Stimulated activated CD8-positive, alpha-beta memory T cell treated with anti-CD3 and anti-CD28 coated beads, Interleukin-2, amount 100 ng/mL, for 1 hour (primary cell): ENCODE measurements around the gene TOM1L1.
"Not testable (repeated sequence)": the region's sequence is repeated elsewhere in the genome, so short reads cannot be mapped to it uniquely, and the experiment has no call there.

ENCODE experiments used
- DNase-seq, 2 donors: peaks; one replicate each; pipeline ENCODE4 v3.0.0-alpha.2; 2020; ENCODE audit warnings: low read depth in 2 of 2

The TOM1L1 gene

GRCh38 chr17:54900457-54901229, at the start of gene TOM1L1:
TSS of gene TOM1L1 (plus strand) at chr17:54900852. CDS start at chr17:54900866, 14 bp downstream.
- DNase-seq = no peak

DNA sequence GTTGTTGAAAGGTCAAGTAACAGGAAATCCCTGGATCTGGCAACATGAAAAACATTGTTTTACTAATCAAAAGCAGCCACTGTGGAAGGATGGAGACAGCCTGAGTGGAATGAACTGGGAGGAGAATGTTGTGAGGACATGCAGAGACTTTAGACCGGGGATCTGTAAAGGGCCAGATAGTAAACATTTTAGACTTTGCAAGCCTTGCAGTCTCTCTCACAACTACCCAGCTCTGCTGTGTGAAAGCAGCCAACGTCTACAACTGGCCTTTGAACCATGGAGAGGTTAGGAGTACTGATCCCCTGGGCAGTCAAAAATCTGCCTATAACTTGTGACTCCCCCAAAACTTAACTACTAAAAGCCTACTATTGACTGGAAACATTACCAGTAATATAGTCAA, 41.5 kb upstream of the TOM1L1 start:
- no peak for DNase-seq

GRCh38 chr17:54860617-54861470, 39.8 kb upstream of the TOM1L1 start:
- no peak for DNase-seq

DNA sequence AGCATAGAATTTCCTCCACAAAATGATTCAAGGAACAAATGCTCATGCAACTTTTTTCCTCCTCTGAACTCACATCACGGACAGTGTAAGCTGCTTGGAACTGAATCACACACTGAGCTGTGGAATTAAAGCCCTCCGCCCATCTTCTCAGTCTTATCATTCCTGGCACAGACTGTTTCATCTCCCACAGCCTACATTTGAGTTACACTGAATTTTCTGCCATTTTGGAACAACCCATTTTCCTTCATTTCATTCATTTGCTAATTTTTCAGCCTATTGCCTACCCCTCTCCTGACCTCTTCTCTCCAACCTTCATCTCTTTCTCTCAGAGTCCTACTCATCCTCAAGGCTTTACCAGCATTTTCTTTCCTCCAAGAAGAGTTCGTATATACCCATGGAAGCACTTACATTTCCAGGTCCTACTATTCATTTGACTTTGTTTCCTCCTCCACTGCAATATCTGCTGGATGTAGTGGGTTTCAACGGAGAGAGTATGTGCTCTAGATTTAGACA, 39.1 kb upstream of the TOM1L1 start:
- no peak for DNase-seq

GRCh38 chr17:54863176-54863575, 37.5 kb upstream of the TOM1L1 start:
- no peak for DNase-seq

DNA sequence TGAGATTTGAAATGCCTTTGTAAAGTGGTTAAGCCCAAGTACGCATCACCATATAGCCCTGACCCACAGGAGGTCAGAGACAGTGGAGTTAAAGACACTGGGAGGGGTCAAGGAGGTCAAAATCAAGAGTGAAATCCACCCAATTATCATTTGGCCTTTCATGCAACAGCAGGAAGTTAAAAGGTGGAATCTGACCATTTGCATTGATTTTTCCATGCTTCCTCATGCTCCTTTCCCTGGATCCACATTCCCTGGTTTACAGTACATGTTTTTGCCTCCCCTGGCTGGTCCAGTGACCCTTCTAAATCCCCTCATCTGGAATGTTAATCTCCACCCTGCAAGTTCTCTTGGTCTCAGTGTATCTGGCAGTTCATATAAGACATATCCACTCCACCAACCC, 36.6 kb upstream of the TOM1L1 start:
- DNase-seq = no peak

- no peak for DNase-seq
Observed at GRCh38 chr17:54864636-54865356, 35.9 kb upstream of the TOM1L1 start.

DNA sequence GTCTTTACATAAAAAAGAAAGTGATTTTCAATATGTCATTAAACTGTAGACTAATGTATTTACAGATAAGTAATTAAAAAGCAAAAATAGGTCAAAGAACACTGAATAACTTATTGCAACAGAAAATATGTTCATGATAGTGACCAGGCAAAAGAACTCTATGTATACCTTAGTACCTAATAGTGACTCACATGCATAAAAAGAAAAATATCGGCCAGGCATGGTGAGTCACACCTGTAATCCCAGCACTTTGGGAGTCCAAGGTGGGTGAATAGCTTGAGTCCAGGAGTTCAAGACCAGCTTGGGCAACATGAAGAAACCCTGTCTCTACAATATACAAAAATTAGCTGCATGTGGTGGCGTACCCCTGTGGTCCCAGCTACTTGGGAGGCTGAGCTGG, 33.0 kb upstream of the TOM1L1 start:
- DNase-seq = no peak

DNA sequence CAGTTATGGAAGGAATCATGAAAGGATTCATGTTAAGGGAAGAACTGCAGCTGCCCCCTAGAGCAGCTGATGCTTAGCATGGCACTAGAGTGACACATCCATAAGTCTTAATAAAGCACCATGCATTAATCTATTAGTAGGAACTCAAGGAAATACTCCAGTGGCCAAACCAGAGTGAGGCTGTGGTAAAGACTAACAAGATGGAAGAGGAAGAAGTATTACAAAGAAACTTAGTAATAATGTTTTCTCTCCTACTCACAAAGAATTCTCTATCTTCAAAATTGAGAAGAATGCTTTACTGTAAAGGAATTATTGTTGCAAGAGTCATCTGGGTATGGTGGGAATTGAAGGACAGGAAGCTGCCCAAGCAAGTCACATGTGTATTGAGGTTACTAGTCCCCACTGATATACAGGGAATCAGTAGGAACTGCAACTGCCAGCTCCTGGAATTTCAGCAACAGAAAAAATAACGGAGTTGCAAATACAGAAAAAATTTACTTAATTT, 29.9 kb upstream of the TOM1L1 start:
- no peak for DNase-seq

- not testable (repeated sequence) for DNase-seq
Observed at GRCh38 chr17:54875906-54876305, 24.7 kb upstream of the TOM1L1 start.

- DNase-seq = no peak
Observed at GRCh38 chr17:54876656-54877195, 23.9 kb upstream of the TOM1L1 start.

GRCh38 chr17:54881255-54881972, 19.2 kb upstream of the TOM1L1 start:
- DNase-seq = no peak

DNA sequence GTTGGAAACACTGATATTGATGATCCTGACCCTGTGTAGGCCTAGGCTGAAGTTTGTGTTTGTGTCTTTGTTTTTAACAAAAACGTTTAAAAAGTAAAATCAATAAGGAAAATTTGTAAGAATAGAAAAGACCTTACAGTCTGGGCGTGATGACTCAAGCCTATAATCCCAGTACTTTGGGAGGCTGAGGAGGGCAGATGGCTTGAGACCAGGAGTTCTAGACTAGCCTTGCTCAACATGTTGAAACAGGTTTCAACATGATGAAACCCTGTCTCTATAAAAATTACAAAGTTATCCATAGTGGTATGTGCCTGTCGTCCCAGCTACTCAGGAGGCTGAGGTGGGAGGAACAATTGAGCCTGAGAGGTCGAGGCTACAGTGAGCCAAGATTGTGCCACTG, 18.3 kb upstream of the TOM1L1 start:
- DNase-seq = no peak

DNA sequence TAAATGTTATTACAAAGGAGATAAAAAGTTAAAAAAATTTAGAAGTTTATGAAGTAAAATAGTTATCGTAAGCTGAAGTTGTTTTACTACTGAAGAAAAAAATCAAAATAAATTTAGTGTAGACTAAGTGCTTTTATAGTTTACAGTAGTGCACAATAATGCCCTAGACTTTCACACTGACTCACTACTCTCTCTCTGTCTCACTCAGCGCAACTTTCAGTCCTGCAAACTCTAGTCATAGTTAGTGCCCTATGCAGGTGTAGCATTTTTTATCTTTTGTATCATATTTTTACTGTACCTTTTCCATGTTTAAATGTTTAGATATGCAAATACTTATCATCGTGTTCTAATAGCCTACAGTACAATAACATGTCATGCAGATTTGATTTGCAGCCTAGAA, 17.7 kb upstream of the TOM1L1 start:
- no peak for DNase-seq

DNA sequence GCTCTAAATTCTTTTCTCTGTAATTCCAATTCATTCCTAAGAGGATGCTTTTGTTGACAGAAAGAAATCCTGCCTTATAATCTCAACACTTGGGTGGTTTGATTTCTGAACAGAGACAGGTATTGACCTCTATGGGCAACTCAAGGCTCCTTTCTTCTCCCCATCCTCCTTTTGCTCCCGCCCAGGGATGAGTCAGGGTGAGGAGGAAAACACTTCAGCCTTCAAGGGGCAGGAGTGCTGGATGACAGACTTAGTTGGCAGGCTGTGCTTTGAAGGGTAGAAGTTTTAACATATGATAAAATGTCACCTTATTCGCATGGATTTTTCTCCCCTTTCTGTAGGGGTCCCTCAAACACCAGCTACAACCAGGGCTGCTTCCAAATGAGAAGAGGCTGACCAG, 16.7 kb upstream of the TOM1L1 start:
- no peak for DNase-seq

DNA sequence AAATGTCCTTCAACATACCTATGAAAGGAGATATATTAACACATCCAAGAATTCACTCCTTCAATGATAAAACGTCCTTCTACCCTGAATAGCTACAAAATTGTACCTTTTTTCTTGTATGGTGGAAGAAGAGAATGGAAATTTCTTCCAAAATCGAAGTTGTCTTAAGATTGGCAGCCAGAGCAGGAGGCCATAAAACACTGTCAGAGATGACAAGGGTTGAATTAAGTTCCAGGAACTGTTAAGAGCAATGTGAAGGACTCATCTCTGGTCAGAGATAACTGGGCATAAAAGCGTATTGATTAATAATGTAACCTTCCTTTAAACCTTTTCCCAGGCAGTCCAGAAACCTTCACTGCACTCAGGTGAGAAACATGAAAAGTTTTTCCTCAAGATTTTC, 12.9 kb upstream of the TOM1L1 start:
- no peak for DNase-seq

DNA sequence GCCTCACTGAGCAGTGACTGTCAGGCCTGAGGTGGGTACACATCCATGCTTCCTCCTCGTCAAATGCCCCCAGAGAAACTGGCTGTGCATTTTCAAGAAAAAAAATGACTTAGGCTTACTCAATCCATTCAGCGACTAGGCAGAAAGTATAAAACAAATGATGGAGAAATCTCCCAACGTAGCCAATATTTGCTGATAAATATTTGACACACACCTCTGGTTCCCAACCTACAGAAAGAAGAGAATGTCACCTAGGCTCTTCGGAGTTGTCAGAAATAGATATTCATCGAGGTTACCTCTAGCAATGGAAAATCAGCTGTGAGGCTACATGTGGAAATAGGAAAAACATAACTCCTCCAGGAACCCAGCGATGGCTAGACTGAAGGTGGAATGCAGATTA, 12.4 kb upstream of the TOM1L1 start:
- DNase-seq = no peak

- DNase-seq = no peak
Observed at GRCh38 chr17:54888981-54889380, 11.7 kb upstream of the TOM1L1 start.

- DNase-seq = no peak
Observed at GRCh38 chr17:54891176-54891821, 9.4 kb upstream of the TOM1L1 start.

DNA sequence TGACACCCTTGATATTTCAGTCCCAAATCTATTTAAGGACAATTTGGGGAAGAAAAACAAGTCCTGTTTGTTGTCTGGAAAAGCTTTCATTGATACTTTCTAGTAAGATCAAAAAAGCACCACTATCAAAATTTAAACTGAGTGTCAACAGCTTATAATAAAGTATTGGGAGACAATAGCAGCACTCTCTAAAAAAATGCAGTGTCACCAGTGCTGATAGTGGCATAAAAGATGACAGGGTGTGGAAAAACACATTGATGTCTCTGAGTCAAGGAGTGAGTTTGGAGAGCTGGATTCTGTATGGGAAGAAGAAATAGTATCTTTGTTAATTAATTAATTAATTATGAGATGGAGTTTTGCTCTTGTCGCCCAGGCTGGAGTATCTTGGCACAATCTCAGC, 8.3 kb upstream of the TOM1L1 start:
- DNase-seq = no peak

DNA sequence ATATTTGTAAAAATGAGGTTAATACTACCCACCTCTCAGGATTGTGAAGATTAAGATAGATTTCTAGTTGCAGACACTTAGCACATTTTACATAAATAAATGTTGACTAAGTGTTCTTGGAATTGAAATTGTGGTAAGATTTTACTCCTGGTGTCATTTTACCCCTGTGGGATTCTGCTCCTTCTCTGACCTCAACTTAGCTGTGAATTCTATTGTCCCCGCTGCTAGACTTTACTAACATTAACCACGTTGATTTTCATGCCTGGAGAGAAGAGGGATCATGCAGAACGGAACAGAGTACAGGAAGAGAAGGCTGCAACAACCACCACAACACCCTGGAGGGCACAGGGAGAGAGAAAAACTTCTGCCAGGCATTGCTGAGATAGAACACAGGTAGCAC, 2.1 kb upstream of the TOM1L1 start:
- no peak for DNase-seq
